Colonic mucosa (tissue), 4 donors: ENCODE measurements around the gene ABHD5. TPM values are rescaled to one million over a fixed set of nuclear protein-coding genes. Genes with fewer than 3 reads are reported as not detected.
"Not testable (repeated sequence)": the region's sequence is repeated elsewhere in the genome, so short reads cannot be mapped to it uniquely, and the experiment has no call there.

Experiments used
- DNase-seq: peaks from one replicate; pipeline ENCODE4 v3.0.0-alpha.2; 2020
- H3K27ac ChIP-seq: fragments of 200-600 bp; one replicate; pipeline ENCODE4 v1.8.0; 2021
- H3K27me3 ChIP-seq: fragments of 200-600 bp; one replicate; pipeline ENCODE4 v1.8.0; 2021
- H3K36me3 ChIP-seq: fragments of 200-600 bp; one replicate; pipeline ENCODE4 v1.8.0; 2021
- H3K4me1 ChIP-seq: fragments of 200-600 bp; one replicate; pipeline ENCODE4 v1.8.0; 2021; ENCODE audit warnings: mild to moderate bottlenecking
- H3K4me3 ChIP-seq: fragments of 200-600 bp; one replicate; pipeline ENCODE4 v1.8.0; 2021
- H3K9ac ChIP-seq, 2 donors: one replicate each; pipeline ENCODE4 v1.7.0; 2013; ENCODE audit warnings: control low read depth in 2 of 2, low read depth in 2 of 2, low read length in 2 of 2
- H3K9me3 ChIP-seq: fragments of 200-600 bp; one replicate; pipeline ENCODE4 v1.8.0; 2021
- CTCF ChIP-seq: fragments of 200-600 bp; IDR thresholded peaks from one replicate; pipeline ENCODE4 v1.8.0; 2022; ENCODE audit warnings: antibody characterized with exemption, mild to moderate bottlenecking
- intact Hi-C: fragments of 100-400 bp; cut with DNase I; formaldehyde crosslinking; loops from one replicate; pipeline ENCODE4 v1.14.1; 2022
- total RNA-seq, 2 donors: library from RNA; stranded (reverse); fragmentation: NEBNext Ultra II Directional in 1 of 2; extraction: Animal tissue kit (Norgen Biotek cat#: 25700) in 1 of 2; gene quantifications; one replicate each; pipeline ENCODE4 v1.2.1, GENCODE V29; 2021
- donor health status: healthy.
- donor health status: DM: no; HTN: no; CAD: no.
- donor health status: DM: no; HTN: no; CAD: no.

Gene ABHD5
- total RNA-seq, 2 donors from 2014 or later, result 24.0 to 25.2 TPM

GRCh38 chr3:43649365-43649968 is 41.3 kb upstream of the ABHD5 start:
- H3K4me1 ChIP-seq, result no peaks in the 10 kb centered on the region
- H3K36me3 ChIP-seq, result no peaks in the 10 kb centered on the region
- H3K27ac ChIP-seq, result no peak overlapping the region
- H3K27me3 ChIP-seq, result no peaks in the 10 kb centered on the region
- TF ChIP-seq CTCF, result no peak
- peak overlapping the region; percentile 27 for H3K4me3 ChIP-seq
- no peaks in the 10 kb centered on the region for H3K9me3 ChIP-seq
- peak overlapping the region in 1 of 2 donors; percentile 41 for H3K9ac ChIP-seq
- no peak for DNase-seq
- intact Hi-C loops, result no loop called here

DNA sequence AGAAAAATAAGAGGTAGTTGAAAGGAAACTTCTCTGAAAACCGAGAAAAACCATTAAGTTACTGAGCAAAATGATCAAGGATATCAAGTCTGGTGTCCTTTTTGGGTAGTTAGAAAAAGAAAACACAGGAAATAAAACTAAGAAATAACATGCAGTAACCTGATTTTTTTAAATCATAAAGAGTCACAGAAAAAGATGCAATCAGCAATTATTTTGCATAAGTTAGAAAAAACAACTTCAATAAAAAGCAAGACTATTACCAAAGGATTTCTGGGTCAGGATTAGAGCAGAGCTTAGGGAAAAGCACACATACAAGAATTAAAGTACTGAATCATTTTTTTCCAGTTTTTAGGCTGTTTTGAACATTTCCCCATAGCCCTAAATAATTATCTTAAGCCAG is 40.4 kb upstream of the ABHD5 start:
- H3K27me3 ChIP-seq, result no peaks in the 10 kb centered on the region
- no peaks in the 10 kb centered on the region for H3K4me1 ChIP-seq
- intact Hi-C loops, result no loop called here
- H3K27ac ChIP-seq, result no peak overlapping the region
- no peak overlapping the region for H3K4me3 ChIP-seq
- H3K36me3 ChIP-seq, result no peaks in the 10 kb centered on the region
- no peak for DNase-seq
- no peak for TF ChIP-seq CTCF
- no peak overlapping the region for H3K9ac ChIP-seq
- H3K9me3 ChIP-seq, result no peaks in the 10 kb centered on the region

DNA sequence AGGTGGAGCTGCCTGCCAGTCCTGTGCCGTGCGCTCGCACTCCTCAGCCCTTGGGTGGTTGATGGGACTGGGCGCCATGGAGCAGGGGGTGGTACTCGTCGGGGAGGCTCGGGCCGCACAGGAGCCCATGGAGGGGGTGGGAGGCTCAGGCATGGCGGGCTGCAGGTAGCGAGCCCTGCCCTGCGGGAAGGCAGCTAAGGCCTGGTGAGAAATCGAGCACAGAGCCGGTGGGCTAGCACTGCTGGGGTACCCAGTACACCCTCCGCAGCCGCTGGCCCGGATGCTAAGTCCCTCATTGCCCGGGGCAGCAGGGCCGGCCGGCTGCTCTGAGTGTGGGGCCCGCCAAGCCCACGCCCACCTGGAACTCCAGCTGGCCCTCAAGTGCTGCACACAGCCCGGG is 34.3 kb upstream of the ABHD5 start:
- H3K4me3 ChIP-seq, intact Hi-C loops, H3K4me1 ChIP-seq, H3K27ac ChIP-seq, H3K9ac ChIP-seq, H3K27me3 ChIP-seq, DNase-seq, H3K9me3 ChIP-seq, H3K36me3 ChIP-seq: not testable (repeated sequence)

DNA sequence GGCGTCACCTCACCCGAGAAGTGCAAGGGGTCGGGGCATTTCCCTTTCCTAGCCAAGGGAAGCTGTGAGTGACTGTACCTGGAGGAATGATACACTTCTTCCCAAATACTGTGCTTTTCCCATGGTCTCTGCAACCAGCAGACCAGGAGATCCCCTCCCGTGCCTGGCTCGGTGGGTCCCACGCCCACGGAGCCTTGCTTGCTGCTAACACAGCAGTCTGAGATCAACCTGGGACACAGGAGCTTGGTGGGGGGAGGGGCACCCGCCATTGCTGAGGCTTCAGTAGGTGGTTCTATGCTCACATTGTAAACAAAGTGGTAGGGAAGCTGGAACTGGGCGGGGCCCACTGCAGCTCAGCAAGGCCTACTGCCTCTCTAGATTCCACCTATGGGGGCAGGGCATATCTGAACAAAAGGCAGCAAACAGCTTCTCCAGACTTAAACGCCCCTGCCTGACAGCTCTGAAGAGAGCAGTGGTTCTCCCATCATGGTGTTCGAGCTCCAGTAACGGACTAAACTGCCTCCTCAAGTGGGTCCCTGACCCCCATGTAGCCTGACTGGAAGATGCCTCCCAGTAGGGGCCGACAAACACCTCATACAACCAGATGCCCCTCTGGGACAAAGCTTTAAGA is 31.4 kb upstream of the ABHD5 start:
- H3K27me3 ChIP-seq, result no peaks in the 10 kb centered on the region
- no peak overlapping the region for H3K9ac ChIP-seq
- TF ChIP-seq CTCF, result no peak
- no peaks in the 10 kb centered on the region for H3K4me1 ChIP-seq
- peak; percentile 23 for DNase-seq
- H3K36me3 ChIP-seq, result no peaks in the 10 kb centered on the region
- intact Hi-C loops, result no loop called here
- H3K9me3 ChIP-seq, result no peaks in the 10 kb centered on the region
- H3K4me3 ChIP-seq, result no peak overlapping the region
- no peak overlapping the region for H3K27ac ChIP-seq

DNA sequence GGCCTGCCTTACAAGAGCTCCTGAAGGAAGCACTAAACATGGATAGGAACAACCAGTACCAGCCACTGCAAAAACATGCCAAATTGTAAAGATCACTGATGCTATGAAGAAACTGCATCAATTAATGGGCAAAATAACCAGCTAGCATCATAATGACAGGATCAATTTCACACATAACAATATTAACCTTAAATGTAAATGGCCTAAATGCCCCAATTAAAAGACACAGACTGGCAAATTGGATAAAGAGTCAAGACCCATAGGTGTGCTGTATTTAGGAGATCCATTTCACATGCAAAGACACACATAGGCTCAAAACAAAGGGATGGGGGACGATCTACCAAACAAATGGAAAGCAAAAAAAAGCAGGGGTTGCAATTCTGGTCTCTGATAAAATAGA is 29.4 kb upstream of the ABHD5 start:
- H3K9ac ChIP-seq, DNase-seq, H3K4me3 ChIP-seq, H3K27me3 ChIP-seq, intact Hi-C loops, H3K4me1 ChIP-seq, H3K9me3 ChIP-seq, H3K27ac ChIP-seq, H3K36me3 ChIP-seq: not testable (repeated sequence)

- intact Hi-C loops, H3K4me3 ChIP-seq, H3K4me1 ChIP-seq, H3K27ac ChIP-seq, H3K27me3 ChIP-seq, DNase-seq, H3K9ac ChIP-seq, H3K36me3 ChIP-seq, H3K9me3 ChIP-seq: not testable (repeated sequence)
Observed at GRCh38 chr3:43665011-43665410, 25.7 kb upstream of the ABHD5 start.
